ENCODE data around the gene HGFAC.

The HGFAC gene

GRCh38 chr4:3411676-3412075 lies 30.1 kb upstream of the HGFAC start:
- no peak for DNase-seq

- DNase-seq, result no peak
Observed at GRCh38 chr4:3412257-3413020, 29.3 kb upstream of the HGFAC start.

GRCh38 chr4:3413217-3413671 lies 28.5 kb upstream of the HGFAC start:
- DNase-seq, result no peak

DNA sequence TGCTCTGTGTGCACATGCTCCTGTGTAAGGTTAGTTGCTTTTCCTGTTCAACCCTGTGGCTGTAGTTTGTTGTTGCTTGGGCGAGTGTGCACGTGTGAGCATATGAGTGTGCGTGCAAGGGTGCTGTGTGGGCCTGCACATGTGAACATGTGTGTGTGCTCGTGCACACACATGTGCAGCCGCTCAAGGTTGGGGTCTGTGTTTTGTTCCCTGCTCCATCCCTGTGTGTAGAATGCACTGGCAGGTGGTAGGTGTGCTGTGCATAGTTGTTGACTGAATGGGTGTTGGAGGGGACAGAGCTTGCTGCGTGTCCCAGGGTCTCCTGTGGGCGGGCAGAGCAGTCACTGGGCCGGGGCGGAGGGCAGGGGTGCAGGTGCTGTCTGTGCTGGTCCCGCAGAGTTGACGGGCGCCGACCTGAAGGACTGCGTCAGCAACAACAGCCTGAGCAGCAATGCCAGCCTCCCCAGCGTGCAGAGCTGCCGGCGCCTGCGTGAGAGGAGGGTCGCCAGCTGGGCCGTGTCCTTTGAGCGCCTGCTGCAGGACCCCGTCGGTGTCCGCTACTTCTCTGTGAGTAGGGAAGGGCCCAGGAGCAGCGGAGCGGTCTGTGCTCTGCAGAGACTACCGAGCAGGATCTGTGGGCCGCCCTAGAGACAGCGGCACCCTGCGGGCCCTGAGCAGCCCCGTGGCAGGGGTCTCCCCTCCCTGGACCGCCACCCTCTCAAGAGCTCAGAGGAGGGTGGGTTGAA lies 27.9 kb upstream of the HGFAC start:
- no peak for DNase-seq

DNA sequence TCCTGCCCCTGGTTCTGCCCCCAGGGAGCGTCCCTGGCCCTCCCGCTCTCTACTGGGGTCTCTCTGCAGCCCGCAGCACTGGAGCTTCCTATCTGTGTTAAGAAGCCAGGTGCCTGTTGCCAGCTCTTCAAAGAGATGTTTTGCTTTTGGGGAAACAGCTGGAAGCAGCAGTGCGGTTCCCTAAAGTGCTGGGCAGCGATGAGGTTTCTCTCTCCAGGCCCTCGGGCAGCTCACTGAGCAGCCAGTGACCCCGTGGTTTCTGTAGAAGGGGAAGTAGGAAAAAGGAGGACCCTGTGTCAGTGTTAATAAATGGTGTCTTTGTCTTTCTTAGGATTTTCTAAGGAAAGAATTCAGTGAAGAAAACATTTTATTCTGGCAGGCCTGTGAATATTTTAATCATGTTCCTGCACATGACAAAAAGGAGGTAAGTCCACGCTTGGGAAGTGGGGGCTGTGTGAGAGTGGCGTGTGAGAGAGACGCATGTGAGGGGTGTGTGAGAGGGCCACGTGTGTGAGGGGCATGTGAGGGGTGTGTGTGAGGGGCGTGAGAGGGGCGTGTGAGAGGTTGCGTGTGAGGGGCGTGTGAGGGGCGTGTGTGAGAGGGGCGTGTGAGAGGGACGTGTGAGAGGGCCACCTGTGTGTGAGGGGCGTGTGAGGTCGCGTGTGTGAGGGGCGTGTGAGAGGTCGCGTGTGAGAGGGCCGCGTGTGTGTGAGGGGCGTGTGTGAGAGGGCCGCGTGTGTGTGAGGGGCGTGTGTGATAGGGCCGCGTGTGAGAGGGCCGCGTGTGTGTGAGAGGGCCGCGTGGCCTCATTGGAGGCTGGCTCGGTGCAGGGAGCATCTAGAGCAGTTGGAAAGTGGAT lies 27.1 kb upstream of the HGFAC start:
- no peak for DNase-seq

DNA sequence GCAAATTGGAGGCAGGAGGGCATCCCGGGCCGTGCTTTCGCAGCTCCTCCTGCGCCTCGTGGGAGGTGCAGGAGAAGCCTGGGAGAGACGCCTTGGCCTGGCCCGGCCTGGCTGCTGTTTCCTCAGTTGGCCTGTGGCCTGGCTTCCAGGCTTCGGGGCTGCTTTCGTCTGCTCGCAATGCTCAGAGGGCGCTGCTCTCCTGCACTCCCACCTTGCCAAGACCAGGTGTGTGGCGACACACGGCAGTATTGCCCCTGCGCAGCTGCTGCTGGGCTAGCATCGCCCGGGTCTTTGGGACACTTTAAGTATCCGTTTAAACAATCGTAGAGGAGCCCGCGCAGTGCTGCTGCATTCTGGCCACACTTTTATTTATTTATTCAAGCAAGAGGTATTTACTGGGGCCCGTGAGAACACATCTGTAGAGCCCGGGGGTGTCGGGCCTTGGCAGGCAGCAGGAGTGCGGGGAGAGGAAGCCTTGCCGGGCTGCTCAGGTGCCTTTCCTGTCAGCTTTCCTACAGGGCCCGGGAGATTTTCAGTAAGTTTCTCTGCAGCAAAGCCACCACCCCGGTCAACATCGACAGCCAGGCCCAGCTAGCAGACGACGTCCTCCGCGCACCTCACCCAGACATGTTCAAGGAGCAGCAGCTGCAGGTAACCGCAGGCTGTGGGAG lies 26.2 kb upstream of the HGFAC start:
- DNase-seq, result no peak

GRCh38 chr4:3416270-3416669 lies 25.5 kb upstream of the HGFAC start:
- peak; percentile 30 for DNase-seq

- no peak for DNase-seq
Observed at GRCh38 chr4:3416821-3417221, 24.9 kb upstream of the HGFAC start.

DNA sequence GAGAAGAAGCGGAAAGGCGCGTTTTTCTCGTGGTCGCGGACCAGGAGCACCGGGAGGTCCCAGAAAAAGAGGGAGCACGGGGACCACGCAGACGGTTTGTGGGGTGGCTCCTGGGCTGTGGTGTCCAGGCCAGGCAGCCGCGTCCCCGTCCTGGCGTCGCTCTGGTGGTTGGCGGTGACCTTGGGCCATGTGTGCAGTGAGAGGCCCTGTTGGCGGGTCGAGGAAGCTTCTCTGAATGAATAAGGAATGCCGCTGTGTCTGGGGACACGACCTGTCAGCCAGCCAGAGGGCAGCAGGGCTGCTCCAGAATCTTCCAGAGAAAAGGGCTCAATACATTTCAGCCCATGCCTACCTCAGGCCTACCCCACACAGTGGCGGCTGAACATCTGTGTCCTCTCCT lies 24.3 kb upstream of the HGFAC start:
- DNase-seq, result no peak

- no peak for DNase-seq
Observed at GRCh38 chr4:3418029-3418762, 23.6 kb upstream of the HGFAC start.

DNA sequence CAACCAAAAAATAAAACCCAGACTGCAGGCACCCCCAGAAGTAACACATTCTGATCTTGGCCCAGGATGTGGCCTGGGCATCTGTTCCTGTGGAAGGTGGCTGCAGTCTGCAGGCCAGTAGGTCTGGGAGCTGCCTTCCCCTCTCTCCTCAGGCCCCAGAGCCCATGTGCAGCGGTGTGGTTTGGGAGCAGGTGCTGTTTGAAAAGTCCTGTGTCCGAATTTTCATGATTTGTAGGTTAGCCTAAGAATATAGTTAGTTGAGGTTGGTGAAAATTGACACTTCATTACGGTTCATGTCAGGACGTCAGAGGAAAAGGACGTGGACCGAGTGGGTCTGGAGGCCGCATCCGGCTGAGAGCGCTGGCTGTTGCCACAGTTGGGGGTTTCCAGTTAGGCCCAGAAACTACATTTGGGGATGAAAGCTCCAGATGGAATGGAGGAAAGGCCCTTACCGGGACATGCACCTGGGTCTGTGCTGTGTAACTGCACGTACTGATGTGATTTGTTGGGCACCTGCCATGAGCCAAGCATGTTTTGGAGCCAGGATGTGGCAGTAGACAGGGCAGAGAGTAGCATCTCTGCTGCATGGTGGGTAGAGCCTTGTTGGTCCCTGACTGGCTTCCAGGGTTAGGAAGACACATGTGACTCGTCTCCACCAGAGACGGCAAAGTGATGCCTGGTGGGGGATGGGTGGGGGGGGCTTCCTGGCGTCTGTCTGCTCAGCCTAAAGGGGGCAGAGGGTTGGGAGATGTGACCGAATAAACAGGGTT lies 21.7 kb upstream of the HGFAC start:
- DNase-seq, result no peak

DNA sequence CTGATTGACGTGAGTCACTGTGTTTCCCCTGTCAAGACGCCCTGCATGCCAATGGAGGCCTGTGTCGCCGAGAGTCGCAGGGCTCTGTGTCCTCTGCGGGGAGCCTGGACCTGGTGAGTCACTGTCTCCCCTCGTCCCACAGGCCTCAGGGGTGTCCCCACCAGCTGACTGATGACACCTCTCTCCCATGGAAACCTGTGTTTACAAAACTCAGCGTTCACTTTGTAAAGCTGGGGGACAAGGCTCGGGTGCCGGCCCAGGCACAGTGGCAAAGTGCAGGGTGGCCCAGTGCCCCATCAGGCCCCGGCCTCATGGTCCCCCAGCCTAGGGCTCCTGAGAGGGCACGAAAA lies 21.2 kb upstream of the HGFAC start:
- DNase-seq, result no peak

DNA sequence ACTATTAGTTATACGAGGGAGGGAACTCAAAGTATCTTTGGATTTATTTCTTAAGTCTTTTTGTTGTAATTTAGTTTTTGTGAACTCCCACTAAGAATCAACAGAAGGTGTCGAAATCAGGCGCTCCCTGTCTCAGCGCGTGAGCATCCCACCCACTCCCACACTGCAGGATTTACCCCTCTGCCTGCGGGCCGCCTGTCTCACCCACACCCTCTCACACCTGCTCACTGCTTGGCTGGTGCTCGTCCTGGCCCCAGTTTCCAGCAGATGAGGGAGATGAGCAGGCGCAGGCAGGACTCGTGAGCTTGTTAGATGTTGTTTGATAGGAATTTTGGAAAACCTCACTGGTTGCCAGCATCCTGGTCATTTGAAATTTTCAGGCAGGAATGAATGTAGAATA lies 20.8 kb upstream of the HGFAC start:
- DNase-seq, result no peak

- no peak for DNase-seq
Observed at GRCh38 chr4:3421470-3421869, 20.3 kb upstream of the HGFAC start.

DNA sequence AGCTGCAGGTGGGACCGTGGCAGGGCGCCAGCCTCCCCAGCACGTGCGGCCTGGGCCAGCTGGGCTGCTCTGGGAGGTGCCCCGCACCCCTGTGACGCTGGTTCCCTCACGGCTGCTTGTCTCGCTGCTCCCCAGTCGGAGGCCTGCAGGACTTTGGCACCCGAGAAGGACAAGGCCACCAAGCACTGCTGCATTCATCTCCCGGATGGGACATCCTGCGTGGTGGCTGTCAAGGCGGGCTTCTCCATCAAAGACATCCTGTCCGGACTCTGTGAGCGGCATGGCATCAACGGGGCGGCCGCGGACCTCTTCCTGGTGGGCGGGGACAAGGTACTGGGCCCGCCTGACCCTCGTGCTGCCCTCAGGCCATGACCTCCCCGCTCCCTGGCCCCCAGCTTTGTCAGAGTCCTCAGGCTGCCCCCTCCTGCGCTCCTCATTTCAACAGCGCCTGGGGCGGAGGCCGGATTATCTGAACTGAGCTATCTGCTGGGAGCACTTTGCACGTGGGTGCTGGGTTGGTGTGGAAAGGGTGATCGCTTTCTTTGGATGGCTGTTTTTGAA lies 19.4 kb upstream of the HGFAC start:
- no peak for DNase-seq

DNA sequence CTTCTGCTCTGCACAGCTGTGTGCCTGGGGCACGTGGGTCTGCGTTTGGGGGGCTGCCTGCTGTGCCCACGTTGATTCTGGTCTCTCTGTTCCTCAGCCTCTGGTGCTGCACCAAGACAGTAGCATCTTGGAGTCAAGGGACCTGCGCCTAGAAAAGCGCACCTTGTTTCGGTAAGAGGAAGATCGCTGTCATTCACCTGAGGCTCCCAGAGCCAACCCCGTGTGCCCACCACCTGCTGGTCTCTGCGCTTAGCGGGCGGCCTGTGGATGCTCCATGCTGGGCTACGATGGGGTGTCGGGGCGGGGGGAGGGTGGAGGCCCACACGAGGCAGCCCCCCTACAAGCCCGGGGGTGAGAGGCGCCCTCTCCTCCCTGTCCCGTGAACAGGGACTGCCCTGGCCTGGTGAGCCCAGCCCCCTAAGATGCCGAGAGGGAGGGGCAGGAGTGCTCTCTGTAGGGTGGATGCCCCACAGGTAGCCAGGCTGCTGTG lies 18.9 kb upstream of the HGFAC start:
- DNase-seq, result no peak

- no peak for DNase-seq
Observed at GRCh38 chr4:3423406-3423805, 18.4 kb upstream of the HGFAC start.

DNA sequence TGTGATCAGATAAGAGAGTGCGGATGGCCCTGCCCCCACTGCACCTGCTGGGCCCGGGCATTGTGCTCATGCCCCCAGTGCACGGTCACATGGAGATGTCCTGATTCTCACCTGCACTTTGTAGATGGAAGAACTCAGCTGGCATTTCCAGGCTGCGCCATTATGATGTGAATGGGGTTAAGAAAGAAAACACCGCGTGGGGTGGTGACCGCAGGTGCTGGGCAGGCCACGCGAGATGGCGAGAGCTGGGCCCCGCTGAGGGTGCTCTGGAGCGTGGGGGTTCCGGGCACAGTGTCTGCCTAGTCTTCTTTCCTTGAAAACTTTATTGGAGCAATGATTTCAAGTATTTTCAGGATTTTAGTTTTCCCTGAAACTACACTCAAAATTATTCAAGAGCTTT lies 17.8 kb upstream of the HGFAC start:
- DNase-seq, result no peak

GRCh38 chr4:3424522-3425095 lies 17.2 kb upstream of the HGFAC start:
- DNase-seq, result no peak

DNA sequence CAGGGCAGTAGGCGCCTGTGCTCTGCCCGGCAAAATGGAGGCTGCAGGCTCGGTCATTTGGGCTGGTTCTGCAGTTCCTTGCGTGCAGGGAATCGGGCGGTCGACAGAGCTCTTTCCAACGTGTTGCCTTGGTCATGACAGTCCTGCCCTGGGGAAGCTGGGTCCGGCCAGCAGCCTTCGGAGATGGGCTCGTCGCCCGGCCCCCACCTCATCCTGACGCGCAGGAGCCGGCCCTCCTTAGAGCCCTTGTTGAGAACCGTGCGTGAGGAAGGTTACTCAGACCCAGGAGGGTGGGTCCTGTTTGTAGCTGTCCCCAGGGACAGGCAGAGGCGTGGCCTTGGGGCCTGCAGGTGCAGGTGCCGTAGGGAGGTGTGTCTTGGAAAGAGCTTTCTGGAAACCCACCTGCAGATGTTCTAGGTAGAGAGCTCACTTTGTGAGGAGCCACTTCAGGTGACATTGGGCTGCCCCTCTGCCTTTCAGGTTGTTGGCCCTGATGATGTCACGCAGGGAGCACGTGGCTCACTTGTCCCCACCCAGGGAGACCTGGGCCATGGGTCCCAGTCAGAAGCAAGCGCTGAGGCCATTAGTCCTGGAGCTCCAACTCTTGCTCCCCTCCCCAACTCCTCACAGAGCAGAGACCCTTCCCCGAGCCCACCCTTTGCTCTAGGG lies 15.2 kb upstream of the HGFAC start:
- peak; percentile 80 for DNase-seq
